GM12878 (cell line): ENCODE data around the gene CPEB3.

Source experiments
- BHLHE40 ChIP-seq, 2 experiments: fragments of 450-650 bp in 1 of 2; IDR thresholded peaks; 2 replicates each; pipeline ENCODE4 v1.6.1; 2011 to 2017; ENCODE audit warnings: low read depth in 2 of 2, borderline replicate concordance in 1 of 2, improper control_type of control experiment in 1 of 2, low read length in 1 of 2, mild to moderate bottlenecking in 1 of 2
- CTCF ChIP-seq, 3 experiments: IDR thresholded peaks in 2 of 3; conservative IDR thresholded peaks in 1 of 3; 2 replicates each; pipeline ENCODE4 v1.5.1; 2011; ENCODE audit warnings: low read depth in 3 of 3, low read length in 3 of 3, mild to moderate bottlenecking in 3 of 3, control low read depth in 2 of 3, moderate library complexity in 2 of 3, inconsistent platforms in 1 of 3, mixed read lengths in 1 of 3; ENCODE audit not compliant: control insufficient read depth in 2 of 3, insufficient read depth in 1 of 3; ENCODE audit errors: extremely low read depth in 1 of 3
- EZH2 ChIP-seq: IDR thresholded peaks from 2 replicates; pipeline ENCODE4 v1.6.1; 2012; ENCODE audit warnings: low read depth, mild to moderate bottlenecking, control low read depth, inconsistent platforms, low read length, borderline replicate concordance; ENCODE audit not compliant: control insufficient read depth
- JUNB ChIP-seq: IDR thresholded peaks from 2 replicates; pipeline ENCODE4 v1.6.1; 2016; ENCODE audit warnings: antibody characterized with exemption, mild to moderate bottlenecking
- JUND ChIP-seq: IDR thresholded peaks from 2 replicates; pipeline ENCODE4 v1.6.1; 2012; ENCODE audit warnings: low read depth, mild to moderate bottlenecking, low read length, improper control_type of control experiment, moderate library complexity
- MAX ChIP-seq: IDR thresholded peaks from 2 replicates; pipeline ENCODE4 v1.6.1; 2012; ENCODE audit warnings: low read depth, low read length, improper control_type of control experiment
- POLR2AphosphoS5 ChIP-seq: IDR thresholded peaks from 2 replicates; pipeline ENCODE4 v1.6.1; 2011; ENCODE audit warnings: mild to moderate bottlenecking, low read length, inconsistent platforms
- RAD21 ChIP-seq: IDR thresholded peaks from 2 replicates; pipeline ENCODE4 v1.6.1; 2011; ENCODE audit warnings: mild to moderate bottlenecking, low read depth, low read length, moderate library complexity; ENCODE audit not compliant: insufficient read depth
- RCOR1 ChIP-seq: conservative IDR thresholded peaks from 2 replicates; pipeline ENCODE4 v1.6.1; 2012; ENCODE audit warnings: low read depth, low read length, improper control_type of control experiment
- RELA ChIP-seq: fragments of 450-650 bp; IDR thresholded peaks from 2 replicates; pipeline ENCODE4 v1.8.0; 2014; ENCODE audit warnings: borderline replicate concordance; ENCODE audit not compliant: partially characterized antibody
- SP1 ChIP-seq: IDR thresholded peaks from one replicate; pipeline ENCODE4 v1.6.1; 2011; ENCODE audit warnings: low read depth, low read length
- TAF1 ChIP-seq: IDR thresholded peaks from 2 replicates; pipeline ENCODE4 v1.6.1; 2011; ENCODE audit warnings: mild to moderate bottlenecking, low read depth, low read length, borderline replicate concordance
- USF2 ChIP-seq: IDR thresholded peaks from 2 replicates; pipeline ENCODE4 v1.6.1; 2011; ENCODE audit warnings: low read depth, low read length, improper control_type of control experiment, borderline replicate concordance

GRCh38 chr10:92066386-92066785, 224.5 kb downstream of the CPEB3 start:
- TF ChIP-seq RCOR1 (no peak), JUND (no peak), CTCF (IDR thresholded peaks at IDR 0.05 in 2 of 3, conservative IDR thresholded peaks at IDR 0.05 in 1 of 3; ENCODE audit: control insufficient read depth in 2 of 3, extremely low read depth in 1 of 3, insufficient read depth in 1 of 3, low read depth in 3 of 3, low read length in 3 of 3) (no peak), POLR2AphosphoS5 (no peak), MAX (no peak), TAF1 (no peak), USF2 (no peak), SP1 (no peak), RAD21 (no peak), EZH2 (no peak), RELA (no peak), JUNB (no peak), BHLHE40 (IDR thresholded peaks at IDR 0.05; ENCODE audit: borderline replicate concordance in 1 of 2, low read depth in 2 of 2, low read length in 1 of 2) (no peak)
